Testis (tissue), 2 donors: Measurements from ENCODE around the gene FBF1.
"Not testable (repeated sequence)": the region's sequence is repeated elsewhere in the genome, so short reads cannot be mapped to it uniquely, and the experiment has no call there.

ENCODE experiments used
- CTCF ChIP-seq, 3 experiments: fragments of 450-650 bp in 2 of 3; fragments of 200-600 bp in 1 of 3; sonication (generic) in 1 of 3; IDR thresholded peaks; one replicate each; pipeline ENCODE4 v1.5.1; 2016 to 2019; ENCODE audit warnings: antibody characterized with exemption in 3 of 3, mild to moderate bottlenecking in 2 of 3, moderate library complexity in 1 of 3
- POLR2A ChIP-seq: fragments of 450-650 bp; IDR thresholded peaks from one replicate; pipeline ENCODE4 v1.6.1; 2017; ENCODE audit warnings: antibody characterized with exemption, mild to moderate bottlenecking, moderate library complexity

- TF ChIP-seq POLR2A; CTCF (IDR thresholded peaks at IDR 0.05): not testable (repeated sequence)
Observed at GRCh38 chr17:75865404-75866188, 75.2 kb downstream of the FBF1 start.
